NCI-H2029 treated with DMSO at 0.1 percent for 48 hours (cell line): Measurements from ENCODE around the gene SSU72.
"Not testable (repeated sequence)": the region's sequence is repeated elsewhere in the genome, so short reads cannot be mapped to it uniquely, and the experiment has no call there.

Source experiments
- DNase-seq: peaks from one replicate; lab custom pipeline; 2025; lab: John Stamatoyannopoulos, UW

The SSU72 gene

DNA sequence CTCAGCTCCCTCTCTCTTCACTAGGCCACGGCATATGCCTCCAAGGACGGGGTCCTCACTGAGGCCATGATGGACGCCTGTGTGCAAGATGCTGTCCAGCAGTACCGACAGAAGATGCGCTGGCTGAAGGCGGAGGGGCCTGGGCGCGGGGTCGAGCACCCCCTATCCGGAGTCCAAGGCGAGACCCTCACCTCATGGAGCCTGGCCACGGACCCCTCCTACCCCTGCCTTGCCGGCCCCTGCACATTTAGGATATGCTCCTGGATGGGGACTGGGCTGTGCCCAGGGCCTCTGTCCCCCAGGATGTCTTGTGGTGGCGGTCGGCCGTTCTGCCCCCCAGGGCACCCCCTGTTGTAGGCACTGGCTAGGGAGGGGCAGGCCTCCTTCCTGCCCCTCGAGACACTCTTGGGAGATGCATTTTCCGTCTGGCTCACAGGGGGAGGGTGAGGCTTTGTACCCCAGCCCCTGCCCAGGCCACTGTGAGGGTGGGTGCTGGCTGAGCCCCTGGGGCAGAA is 79.1 kb downstream of the SSU72 start:
- DNase-seq, result not testable (repeated sequence)

GRCh38 chr1:1494311-1494710 is 80.4 kb downstream of the SSU72 start:
- DNase-seq, result not testable (repeated sequence)
